HG03558 (cell line): ENCODE measurements around the gene OR6B1.
"Not testable (repeated sequence)": the region's sequence is repeated elsewhere in the genome, so short reads cannot be mapped to it uniquely, and the experiment has no call there.

Source experiments
- ATAC-seq: cut with Tn5 transposase; IDR thresholded peaks from one replicate; pipeline ENCODE4 v1.9.1; 2021; ENCODE audit warnings: moderate number of reproducible peaks; ENCODE audit not compliant: unreplicated experiment; ENCODE audit errors: extremely low read depth

Gene OR6B1

DNA sequence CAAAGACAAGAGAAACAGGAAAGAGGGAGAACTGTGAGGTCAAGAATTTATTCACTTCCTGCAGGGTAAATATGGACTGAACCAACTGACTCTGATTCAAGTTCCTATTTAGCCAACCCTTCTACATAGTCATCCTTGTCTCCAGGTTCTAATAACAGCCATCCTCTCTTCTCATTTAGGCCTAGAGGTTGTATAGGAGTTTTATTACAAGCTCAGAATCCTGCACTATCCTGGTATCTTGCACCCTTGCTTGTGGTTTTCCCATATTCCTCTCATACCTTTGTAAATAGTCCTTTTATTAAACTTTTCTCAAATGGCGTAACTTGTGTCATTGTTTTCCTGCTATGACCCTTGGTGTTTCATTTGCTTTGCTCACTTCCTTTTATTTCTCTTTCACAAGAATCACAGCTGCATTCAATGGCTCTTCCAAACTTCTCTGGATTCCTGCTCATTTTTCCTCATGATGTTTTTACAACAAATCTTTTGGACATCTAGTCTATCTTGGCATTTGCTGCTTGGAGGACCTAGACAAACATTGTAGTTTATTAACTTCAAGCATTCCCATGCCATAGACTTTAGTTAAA is 36.3 kb downstream of the OR6B1 start:
- ATAC-seq, result no peak

DNA sequence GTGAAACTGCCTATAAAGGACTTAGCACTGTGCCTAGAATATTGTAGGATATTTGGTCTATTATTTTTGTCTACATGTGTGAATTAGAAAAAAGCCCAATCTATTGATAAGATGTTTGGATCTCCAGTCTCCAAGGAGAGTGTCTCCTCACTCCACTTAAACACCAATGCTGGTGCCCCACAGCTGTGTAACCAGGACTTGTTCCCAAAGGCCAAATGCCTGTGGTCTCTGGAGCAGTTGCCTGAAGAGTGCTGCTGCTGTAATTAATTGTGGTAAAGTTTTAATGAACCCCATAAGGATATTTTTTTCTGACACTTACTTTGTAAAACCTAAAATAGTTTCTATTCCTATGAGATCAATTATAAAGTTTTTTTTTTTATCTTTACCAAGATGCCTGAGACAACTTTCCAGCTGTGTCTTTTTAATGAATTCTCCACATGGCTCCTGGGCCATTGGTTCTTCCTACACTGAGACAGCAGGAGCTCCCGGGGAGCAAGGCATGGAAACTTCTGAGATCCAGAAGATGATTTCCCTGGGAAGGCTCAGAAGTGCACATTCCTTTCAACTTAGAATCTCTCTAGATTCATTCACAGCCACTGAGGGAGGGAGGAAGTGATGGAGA is 37.4 kb downstream of the OR6B1 start:
- ATAC-seq, result no peak

DNA sequence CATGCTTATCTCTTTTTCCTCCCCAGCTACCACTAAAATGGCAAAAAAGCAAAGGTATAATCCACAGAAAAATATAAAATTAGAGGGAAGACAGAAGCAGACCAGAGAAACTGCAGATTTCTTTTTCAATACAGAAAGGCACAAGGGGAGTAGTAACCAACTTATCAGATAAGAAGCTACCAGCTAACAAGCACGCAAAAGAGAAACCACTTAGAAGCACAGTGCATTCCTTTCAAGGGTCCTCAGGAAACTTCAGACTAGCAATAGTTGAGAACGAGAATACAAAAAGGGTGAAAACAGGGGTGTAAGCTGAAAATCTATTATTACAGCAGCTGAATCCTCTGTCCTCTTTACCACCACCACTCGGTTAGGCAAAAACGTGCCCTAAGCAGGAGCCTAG is 38.8 kb downstream of the OR6B1 start:
- no peak for ATAC-seq

DNA sequence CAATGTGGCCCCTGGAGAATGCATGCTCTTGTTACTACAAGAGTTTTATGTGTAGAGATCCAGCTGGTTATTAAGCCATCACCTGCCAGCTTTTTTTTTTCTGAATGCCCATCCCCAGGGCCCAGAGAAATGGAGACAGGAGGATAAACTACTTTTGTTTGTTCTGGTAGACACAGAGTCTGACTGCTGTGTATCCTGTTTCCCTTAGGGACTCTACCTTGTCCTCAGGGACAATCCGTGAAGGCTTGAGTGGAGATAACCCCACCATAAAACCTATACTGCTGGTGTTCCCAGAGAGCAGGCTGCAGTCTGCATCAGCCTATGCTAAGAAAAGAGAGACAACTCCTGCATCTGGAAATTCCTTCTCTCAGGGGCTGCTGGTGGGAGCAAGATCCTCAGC is 48.5 kb downstream of the OR6B1 start, which contains the start of gene OR2A5:
Gene OR2A5, plus strand, starts transcription at position 301 of the 400 bp plus-strand sequence. CDS start 1,454 bp downstream, outside the sequence.
- ATAC-seq, result no peak

DNA sequence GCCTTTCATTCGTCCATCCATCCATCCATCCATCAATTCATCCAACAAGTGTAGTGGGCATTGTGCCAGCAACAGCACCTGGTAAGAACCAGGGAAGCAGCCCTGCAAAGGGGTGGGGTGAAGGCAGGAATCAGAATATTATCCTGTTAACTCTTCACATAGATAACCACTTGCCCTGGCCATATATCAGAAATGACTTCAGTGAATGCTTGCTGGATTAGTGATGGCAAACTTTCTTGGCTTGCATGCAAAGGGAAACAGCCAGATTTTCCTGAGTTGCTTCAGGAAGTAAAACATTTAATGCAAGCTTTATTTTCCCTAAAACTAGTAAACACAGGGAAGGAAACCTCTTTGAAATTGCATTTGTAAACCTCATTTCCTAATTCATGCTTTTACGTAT is 49.4 kb downstream of the OR6B1 start:
- no peak for ATAC-seq

DNA sequence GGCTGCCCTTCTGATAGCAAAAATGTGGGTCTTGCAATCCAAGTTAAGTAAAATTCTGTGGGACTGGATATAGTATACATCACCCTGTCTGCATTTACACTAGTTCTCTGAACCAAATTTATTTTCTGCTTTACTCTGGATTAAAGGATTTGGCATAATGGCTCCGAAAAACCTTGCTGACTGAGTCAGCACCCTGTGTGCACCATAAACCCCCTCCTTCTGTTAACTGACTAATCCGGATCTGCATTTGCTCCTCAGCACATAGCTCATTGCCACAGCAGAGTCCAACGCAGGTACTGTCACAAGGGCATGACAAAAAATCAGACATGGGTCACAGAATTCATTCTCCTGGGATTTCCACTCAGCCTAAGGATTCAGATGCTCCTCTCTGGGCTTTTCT is 50.0 kb downstream of the OR6B1 start:
- ATAC-seq, result no peak

- ATAC-seq, result not testable (repeated sequence)
These were observed 50.8 kb downstream of the OR6B1 start for GRCh38 chr7:144050884-144051283.

DNA sequence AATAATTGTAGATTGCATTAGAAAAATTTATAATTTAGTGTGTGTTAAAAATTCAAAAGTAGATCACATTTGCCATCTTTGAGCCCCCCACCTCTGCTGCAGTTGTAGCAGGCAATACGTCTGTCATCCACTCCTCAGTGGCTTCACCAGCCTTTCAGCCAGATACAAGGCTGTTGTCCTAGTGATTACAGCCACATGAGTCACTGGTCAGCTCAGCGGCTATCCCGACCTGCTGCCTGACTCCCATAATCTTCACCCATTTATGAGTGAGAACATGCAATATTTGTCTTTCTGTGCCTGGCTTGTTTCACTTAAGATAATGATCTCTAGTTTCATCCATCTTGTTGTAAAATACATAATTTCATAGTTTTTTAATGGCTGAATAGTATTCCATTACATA is 57.8 kb downstream of the OR6B1 start:
- ATAC-seq, result no peak
